NCI-H69 (cell line): ENCODE measurements around the gene CD244.

Source experiments
- DNase-seq: peaks from one replicate; lab custom pipeline; 2025; lab: John Stamatoyannopoulos, UW

CD244 gene

DNA sequence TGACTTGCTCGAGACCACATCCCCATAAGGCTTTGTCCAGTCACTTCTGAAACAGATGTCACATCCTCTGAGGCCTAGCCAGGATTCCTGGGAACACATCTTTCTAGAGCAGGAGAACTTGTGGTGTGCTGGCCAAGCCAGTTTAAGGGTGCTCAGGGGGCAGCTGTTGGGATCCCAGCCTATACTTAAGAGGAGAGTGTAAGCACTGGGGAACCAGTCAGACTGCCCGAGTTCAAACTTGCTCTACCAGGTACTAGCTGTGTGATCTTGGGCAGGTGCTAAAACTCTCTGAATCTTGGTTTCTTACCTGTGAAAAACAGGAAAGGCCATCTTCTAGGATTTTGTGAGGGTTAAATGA, 82.3 kb downstream of the CD244 start:
- DNase-seq, result no peak
